CD4-positive, alpha-beta T cell treated with Interleukin-15 for 4 hours (primary cell): ENCODE measurements around the gene IFNA8.
"Not testable (repeated sequence)": the region's sequence is repeated elsewhere in the genome, so short reads cannot be mapped to it uniquely, and the experiment has no call there.

Experiments used
- DNase-seq: peaks from one replicate; pipeline ENCODE4 v3.0.0-alpha.2; 2020; ENCODE audit warnings: low spot score

The IFNA8 gene

GRCh38 chr9:21428235-21428634 lies 19.3 kb downstream of the IFNA8 start:
- no peak for DNase-seq

GRCh38 chr9:21429191-21429590 lies 20.3 kb downstream of the IFNA8 start:
- no peak for DNase-seq

GRCh38 chr9:21432672-21433425 lies 23.9 kb downstream of the IFNA8 start:
- DNase-seq: no peak

- DNase-seq: peak; percentile 52
These were observed 25.5 kb downstream of the IFNA8 start for GRCh38 chr9:21434202-21435014.

- DNase-seq: not testable (repeated sequence)
These were observed 26.1 kb downstream of the IFNA8 start for GRCh38 chr9:21435015-21435383.

- DNase-seq: no peak
These were observed 31.2 kb downstream of the IFNA8 start, which contains the start of gene IFNA1 for GRCh38 chr9:21440139-21440538. Gene IFNA1 (plus strand): TSS chr9:21440439. CDS start chr9:21440508, 69 bp downstream.

GRCh38 chr9:21443849-21444625 lies 35.1 kb downstream of the IFNA8 start:
- DNase-seq: peak; percentile 46

GRCh38 chr9:21449312-21449711 lies 40.4 kb downstream of the IFNA8 start:
- DNase-seq: not testable (repeated sequence)

- DNase-seq: no peak
These were observed 41.9 kb downstream of the IFNA8 start for GRCh38 chr9:21450733-21451394.

GRCh38 chr9:21452681-21453080 lies 43.8 kb downstream of the IFNA8 start:
- DNase-seq: no peak

GRCh38 chr9:21454149-21454548 lies 45.2 kb downstream of the IFNA8 start:
- no peak for DNase-seq

GRCh38 chr9:21455320-21455719 lies 46.4 kb downstream of the IFNA8 start:
- DNase-seq: peak; percentile 28
